ENCODE measurements around the gene GUCY1A1. TPM values are rescaled to one million over a fixed set of nuclear protein-coding genes. Genes with fewer than 3 reads are reported as not detected.

GUCY1A1 gene
- total RNA-seq, 4 donors from 2014 or later: 2.3 to 14.9 (median 7.8) TPM

- TF ChIP-seq CTCF (IDR thresholded peaks at IDR 0.05) (no peak), POLR2A (IDR thresholded peaks at IDR 0.05) (no peak)
- Histone ChIP-seq H3K36me3 (no peaks in the 10 kb centered on the region), H3K4me1 (no peaks in the 10 kb centered on the region), H3K27me3 (no peaks in the 10 kb centered on the region), H3K4me3 (no peak overlapping the region), H3K27ac (no peak overlapping the region), H3K9me3 (no peaks in the 10 kb centered on the region)
- DNase-seq: no peak
These were observed 67.4 kb downstream of the GUCY1A1 start for GRCh38 chr4:155734065-155734464.

DNA sequence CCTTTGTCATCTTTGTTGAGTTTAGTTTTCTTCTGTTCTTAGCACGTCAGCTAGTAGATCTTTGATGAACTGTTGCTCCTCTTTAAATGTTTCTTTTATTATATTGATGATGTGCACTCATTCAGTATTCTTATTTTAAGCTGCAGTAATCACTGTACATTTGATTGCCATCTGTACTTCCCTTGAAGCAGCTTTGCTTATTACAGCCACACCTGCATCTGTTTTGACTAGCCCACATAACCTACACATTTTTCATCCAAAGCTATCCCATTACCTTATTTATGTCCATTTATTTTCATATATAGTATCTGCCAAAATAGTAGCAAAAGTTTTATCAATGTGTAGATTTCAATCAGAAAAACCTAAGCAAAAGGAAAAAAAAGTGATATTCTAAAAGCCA is 68.3 kb downstream of the GUCY1A1 start:
- no peaks in the 10 kb centered on the region for H3K4me1 ChIP-seq
- H3K27ac ChIP-seq: no peak overlapping the region
- no peaks in the 10 kb centered on the region for H3K9me3 ChIP-seq
- H3K4me3 ChIP-seq: no peak overlapping the region
- no peak for DNase-seq
- TF ChIP-seq CTCF (IDR thresholded peaks at IDR 0.05): no peak
- TF ChIP-seq POLR2A (IDR thresholded peaks at IDR 0.05): no peak
- H3K36me3 ChIP-seq: no peaks in the 10 kb centered on the region
- H3K27me3 ChIP-seq: no peaks in the 10 kb centered on the region

- no peaks in the 10 kb centered on the region for H3K27me3 ChIP-seq
- H3K4me1 ChIP-seq: no peaks in the 10 kb centered on the region
- no peak overlapping the region for H3K4me3 ChIP-seq
- no peaks in the 10 kb centered on the region for H3K36me3 ChIP-seq
- H3K27ac ChIP-seq: no peak overlapping the region
- TF ChIP-seq POLR2A (IDR thresholded peaks at IDR 0.05) (no peak), CTCF (IDR thresholded peaks at IDR 0.05) (no peak)
- no peaks in the 10 kb centered on the region for H3K9me3 ChIP-seq
- no peak for DNase-seq
These were observed 68.8 kb downstream of the GUCY1A1 start for GRCh38 chr4:155735496-155735895.

DNA sequence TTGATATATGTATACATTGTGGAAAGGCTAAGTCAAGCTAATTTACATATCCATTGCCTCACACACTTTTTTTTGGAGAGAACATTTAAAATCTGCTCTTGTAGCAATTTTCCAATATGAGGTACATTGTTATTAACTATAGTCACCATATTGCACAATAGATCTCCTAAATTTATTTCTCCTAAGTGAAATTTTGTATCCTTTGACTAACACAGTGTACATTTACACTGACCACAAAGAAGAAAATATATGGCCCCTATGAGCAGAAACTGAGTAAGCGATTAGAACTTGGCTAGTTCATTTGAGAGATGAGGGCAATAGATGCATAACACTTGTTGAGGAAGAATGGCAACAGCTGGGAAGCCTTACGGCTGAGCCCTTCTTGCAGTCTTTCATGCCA is 71.9 kb downstream of the GUCY1A1 start:
- Histone ChIP-seq H3K4me3 (no peak overlapping the region), H3K9me3 (no peaks in the 10 kb centered on the region), H3K27me3 (no peaks in the 10 kb centered on the region), H3K4me1 (no peaks in the 10 kb centered on the region), H3K36me3 (no peaks in the 10 kb centered on the region), H3K27ac (no peak overlapping the region)
- DNase-seq: no peak
- TF ChIP-seq CTCF (IDR thresholded peaks at IDR 0.05) (no peak), POLR2A (IDR thresholded peaks at IDR 0.05) (no peak)

DNA sequence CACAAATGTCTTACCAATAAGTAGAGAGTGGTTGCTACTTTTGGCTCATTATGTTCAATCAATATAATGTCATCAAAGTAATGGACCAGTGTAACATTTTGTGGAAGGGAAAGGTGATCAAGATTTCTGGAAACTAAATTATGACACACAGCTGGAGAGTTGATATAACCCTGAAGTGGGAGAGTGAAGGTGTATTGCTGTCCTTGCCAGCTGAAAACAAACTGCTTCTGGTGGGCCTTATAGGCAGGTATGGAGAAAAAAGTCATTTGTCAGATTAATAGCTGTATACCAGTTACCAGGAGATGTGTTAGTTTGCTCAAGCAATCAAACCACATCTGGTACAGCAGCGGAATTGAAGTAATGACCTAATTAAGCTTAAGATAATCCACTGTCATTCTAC is 74.9 kb downstream of the GUCY1A1 start:
- no peak overlapping the region for H3K4me3 ChIP-seq
- H3K4me1 ChIP-seq: no peaks in the 10 kb centered on the region
- H3K9me3 ChIP-seq: no peaks in the 10 kb centered on the region
- no peaks in the 10 kb centered on the region for H3K27me3 ChIP-seq
- no peak for TF ChIP-seq POLR2A (IDR thresholded peaks at IDR 0.05)
- TF ChIP-seq CTCF (IDR thresholded peaks at IDR 0.05): no peak
- DNase-seq: no peak
- H3K36me3 ChIP-seq: no peaks in the 10 kb centered on the region
- no peak overlapping the region for H3K27ac ChIP-seq

GRCh38 chr4:155742310-155743015 is 75.8 kb downstream of the GUCY1A1 start:
- no peaks in the 10 kb centered on the region for H3K27me3 ChIP-seq
- H3K9me3 ChIP-seq: no peaks in the 10 kb centered on the region
- no peak overlapping the region for H3K27ac ChIP-seq
- H3K36me3 ChIP-seq: no peaks in the 10 kb centered on the region
- H3K4me3 ChIP-seq: no peak overlapping the region
- no peak for DNase-seq
- no peaks in the 10 kb centered on the region for H3K4me1 ChIP-seq
- no peak for TF ChIP-seq CTCF (IDR thresholded peaks at IDR 0.05)
- TF ChIP-seq POLR2A (IDR thresholded peaks at IDR 0.05): no peak
